Keratinocyte (primary cell): Measurements from ENCODE around the gene EIF1AY. TPM values are rescaled to one million over a fixed set of nuclear protein-coding genes. Genes with fewer than 3 reads are reported as not detected.

Source experiments
- DNase-seq: peaks from one replicate; pipeline ENCODE4 v3.0.0-alpha.2; 2011; ENCODE audit warnings: low read depth, missing footprints, low spot score
- FAIRE-seq: peaks from 2 replicates; lab custom pipeline; 2011; peaks lifted over from hg19 to GRCh38; lab: Jason Lieb, UNC
- H2AFZ ChIP-seq: 2 replicates; pipeline ENCODE4 v1.6.0; 2012; ENCODE audit warnings: low read length, control low read depth, inconsistent platforms; ENCODE audit not compliant: control insufficient read depth
- H3K27ac ChIP-seq: 2 replicates; pipeline ENCODE4 v1.5.1; 2011; ENCODE audit warnings: low read length; ENCODE audit not compliant: control insufficient read depth, insufficient read depth
- H3K27me3 ChIP-seq: 3 replicates; pipeline ENCODE4 v1.6.0; 2011; ENCODE audit warnings: low read length; ENCODE audit not compliant: control insufficient read depth, insufficient read depth; ENCODE audit errors: extremely low read depth
- H3K36me3 ChIP-seq, 2 experiments: 2 replicates in 1 of 2; 3 replicates in 1 of 2; pipeline ENCODE4 v1.5.1; 2011; ENCODE audit warnings: low read length in 2 of 2, mild to moderate bottlenecking in 1 of 2; ENCODE audit not compliant: control insufficient read depth in 2 of 2, insufficient read depth in 2 of 2; ENCODE audit errors: extremely low read depth in 1 of 2
- H3K4me1 ChIP-seq: 3 replicates; pipeline ENCODE4 v1.5.1; 2011; ENCODE audit warnings: low read length; ENCODE audit not compliant: control insufficient read depth, insufficient read depth; ENCODE audit errors: extremely low read depth
- H3K4me2 ChIP-seq: 3 replicates; pipeline ENCODE4 v1.6.0; 2011; ENCODE audit warnings: low read depth, low read length; ENCODE audit not compliant: control insufficient read depth, insufficient read depth; ENCODE audit errors: extremely low read depth
- H3K4me3 ChIP-seq, 3 experiments: fragments of 200-600 bp in 1 of 3; sonication (generic) in 1 of 3; 2 replicates in 2 of 3; 3 replicates in 1 of 3; pipeline ENCODE4 v1.5.1; 2011 to 2016; ENCODE audit warnings: low read length in 3 of 3, mild to moderate bottlenecking in 3 of 3, control low read depth in 2 of 3, inconsistent platforms in 1 of 3, low read depth in 1 of 3, mixed read lengths in 1 of 3, mixed run types in 1 of 3, moderate library complexity in 1 of 3; ENCODE audit not compliant: control insufficient read depth in 2 of 3, insufficient read depth in 2 of 3; ENCODE audit errors: extremely low read depth in 1 of 3
- H3K79me2 ChIP-seq: 2 replicates; pipeline ENCODE4 v1.6.0; 2012; ENCODE audit warnings: low read length; ENCODE audit not compliant: control insufficient read depth, insufficient read depth
- H3K9ac ChIP-seq: 3 replicates; pipeline ENCODE4 v1.6.0; 2011; ENCODE audit warnings: low read length; ENCODE audit not compliant: control insufficient read depth, insufficient read depth; ENCODE audit errors: extremely low read depth
- H3K9me1 ChIP-seq: 3 replicates; pipeline ENCODE4 v1.6.0; 2011; ENCODE audit warnings: low read length; ENCODE audit not compliant: control insufficient read depth, insufficient read depth; ENCODE audit errors: extremely low read depth
- H3K9me3 ChIP-seq: 2 replicates; pipeline ENCODE4 v1.5.1; 2012; ENCODE audit warnings: low read depth, low read length; ENCODE audit not compliant: control insufficient read depth
- H4K20me1 ChIP-seq: 3 replicates; pipeline ENCODE4 v1.6.0; 2011; ENCODE audit warnings: low read length; ENCODE audit not compliant: control insufficient read depth, insufficient read depth; ENCODE audit errors: extremely low read depth
- EZH2 ChIP-seq: IDR thresholded peaks from one replicate; pipeline ENCODE4 v1.6.1; 2012; ENCODE audit warnings: inconsistent platforms, mild to moderate bottlenecking, low read length, moderate library complexity
- dilution Hi-C: fragments of 300-500 bp; cut with MboI; formaldehyde crosslinking; loops from one replicate; pipeline ENCODE4 v1.7.0; 2020; ENCODE audit warnings: low sequenced_read_pairs; ENCODE audit not compliant: extremely low pct_ligation_motif_present
- polyA minus RNA-seq, 3 experiments: library from RNA; depleted of rRNA, polyadenylated mRNA; stranded (reverse); fragments of >200 nt; gene quantifications; 1 replicate in 1 of 3; 2 replicates in 1 of 3; 3 replicates in 1 of 3; pipeline ENCODE4 v1.2.3, GENCODE V29; 2011
- polyA plus RNA-seq, 5 experiments: library from polyadenylated mRNA; depleted of rRNA in 3 of 5; stranded (reverse) in 3 of 5; stranded (forward) in 1 of 5; unstranded in 1 of 5; fragments of >200 nt; gene quantifications; 1 replicate in 1 of 5; 2 replicates in 3 of 5; 3 replicates in 1 of 5; pipeline versions ENCODE4 v1.2.1 to v1.2.3, GENCODE V29; 2011 to 2012; ENCODE audit warnings: missing spikeins in 2 of 5, low read depth in 1 of 5, low replicate concordance in 1 of 5
- TF ChIP-seq, protein P1 (sequence below), 3 experiments: IDR thresholded peaks in 1 of 3; conservative IDR thresholded peaks in 1 of 3; optimal IDR thresholded peaks in 1 of 3; 2 replicates in 2 of 3; 3 replicates in 1 of 3; pipeline versions ENCODE3 to v1.5.1; 2011; ENCODE audit warnings: low read length in 3 of 3, mild to moderate bottlenecking in 3 of 3, moderate library complexity in 2 of 3, control low read depth in 1 of 3, inconsistent platforms in 1 of 3; ENCODE audit not compliant: insufficient read depth in 2 of 3; ENCODE audit errors: extremely low read depth in 1 of 3

Gene EIF1AY, protein sequence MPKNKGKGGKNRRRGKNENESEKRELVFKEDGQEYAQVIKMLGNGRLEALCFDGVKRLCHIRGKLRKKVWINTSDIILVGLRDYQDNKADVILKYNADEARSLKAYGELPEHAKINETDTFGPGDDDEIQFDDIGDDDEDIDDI
- polyA plus RNA-seq (not detected in 3 replicates), polyA minus RNA-seq (not detected in 3 replicates)
- not detected for polyA plus RNA-seq (2011; ENCODE audit: low read depth)
- not detected in 2 replicates for polyA plus RNA-seq (2011; cell fraction: cytosol; rRNA removed)
- not detected in 2 replicates for polyA plus RNA-seq (2011; cell fraction: nucleus; rRNA removed)
- polyA plus RNA-seq (2012; ENCODE audit: low replicate concordance), result not detected in 2 replicates
- polyA minus RNA-seq (2011; cell fraction: cytosol; rRNA and poly(A)+ RNA removed), result not detected
- polyA minus RNA-seq (2011; cell fraction: nucleus; rRNA and poly(A)+ RNA removed), result not detected in 2 replicates

DNA sequence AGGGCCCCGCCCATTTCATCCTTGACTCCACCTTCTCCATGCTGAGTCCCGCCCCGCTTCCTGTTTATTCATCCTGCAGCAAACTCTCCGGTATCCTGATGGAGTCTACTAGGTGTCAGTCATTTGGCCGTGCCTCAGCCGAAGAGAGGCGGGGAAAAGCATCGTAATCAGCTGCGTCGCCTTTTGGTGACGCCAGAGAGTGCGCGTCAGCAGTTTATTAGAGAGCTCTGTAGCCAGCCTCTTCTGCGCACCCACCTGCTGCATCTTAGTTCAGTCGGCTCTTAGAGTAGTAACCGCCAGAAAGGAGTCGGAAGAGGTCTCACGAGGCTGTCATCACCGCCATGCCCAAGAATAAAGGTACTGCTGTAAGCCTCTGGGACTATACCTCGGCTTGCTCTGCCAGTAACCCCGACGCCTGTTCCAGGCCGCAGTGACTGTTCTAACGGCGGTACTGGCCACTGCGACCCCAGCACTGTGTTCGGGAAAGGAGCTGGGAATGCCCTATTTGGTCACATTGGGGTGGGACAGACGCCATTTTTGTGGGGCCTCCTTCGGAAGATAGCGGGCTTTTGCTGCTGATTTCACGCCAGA, at the start of gene EIF1AY:
Gene EIF1AY, plus strand, starts transcription at position 246 of the 591 bp plus-strand sequence. Its CDS starts 96 bp downstream, at position 342.
- Histone ChIP-seq H3K4me1 (no peaks in the 10 kb centered on the region), H3K4me3 (no peak within 1 kb of the TSS), H3K27ac (no peak within 1 kb of the TSS), H2AFZ (no peak within 1 kb of the TSS), H3K27me3 (no peaks in the 10 kb centered on the region), H4K20me1 (no peaks in the 10 kb centered on the region), H3K9ac (no peak within 1 kb of the TSS), H3K79me2 (no peaks in the 10 kb centered on the region), H3K4me2 (no peak within 1 kb of the TSS), H3K9me1 (no peaks in the 10 kb centered on the region), H3K36me3 (no peaks in the 10 kb centered on the region), H3K9me3 (no peaks in the 10 kb centered on the region)
- dilution Hi-C loops, result no loop called here
- no peak for DNase-seq
- FAIRE-seq, result no peak
- TF ChIP-seq EZH2, result no peak
- TF ChIP-seq, protein P1, sequence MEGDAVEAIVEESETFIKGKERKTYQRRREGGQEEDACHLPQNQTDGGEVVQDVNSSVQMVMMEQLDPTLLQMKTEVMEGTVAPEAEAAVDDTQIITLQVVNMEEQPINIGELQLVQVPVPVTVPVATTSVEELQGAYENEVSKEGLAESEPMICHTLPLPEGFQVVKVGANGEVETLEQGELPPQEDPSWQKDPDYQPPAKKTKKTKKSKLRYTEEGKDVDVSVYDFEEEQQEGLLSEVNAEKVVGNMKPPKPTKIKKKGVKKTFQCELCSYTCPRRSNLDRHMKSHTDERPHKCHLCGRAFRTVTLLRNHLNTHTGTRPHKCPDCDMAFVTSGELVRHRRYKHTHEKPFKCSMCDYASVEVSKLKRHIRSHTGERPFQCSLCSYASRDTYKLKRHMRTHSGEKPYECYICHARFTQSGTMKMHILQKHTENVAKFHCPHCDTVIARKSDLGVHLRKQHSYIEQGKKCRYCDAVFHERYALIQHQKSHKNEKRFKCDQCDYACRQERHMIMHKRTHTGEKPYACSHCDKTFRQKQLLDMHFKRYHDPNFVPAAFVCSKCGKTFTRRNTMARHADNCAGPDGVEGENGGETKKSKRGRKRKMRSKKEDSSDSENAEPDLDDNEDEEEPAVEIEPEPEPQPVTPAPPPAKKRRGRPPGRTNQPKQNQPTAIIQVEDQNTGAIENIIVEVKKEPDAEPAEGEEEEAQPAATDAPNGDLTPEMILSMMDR (optimal IDR thresholded peaks at IDR 0.05 in 1 of 3, IDR thresholded peaks at IDR 0.05 in 1 of 3, conservative IDR thresholded peaks at IDR 0.05 in 1 of 3; ENCODE audit: extremely low read depth in 1 of 3, insufficient read depth in 2 of 3, low read length in 3 of 3), result no peak

DNA sequence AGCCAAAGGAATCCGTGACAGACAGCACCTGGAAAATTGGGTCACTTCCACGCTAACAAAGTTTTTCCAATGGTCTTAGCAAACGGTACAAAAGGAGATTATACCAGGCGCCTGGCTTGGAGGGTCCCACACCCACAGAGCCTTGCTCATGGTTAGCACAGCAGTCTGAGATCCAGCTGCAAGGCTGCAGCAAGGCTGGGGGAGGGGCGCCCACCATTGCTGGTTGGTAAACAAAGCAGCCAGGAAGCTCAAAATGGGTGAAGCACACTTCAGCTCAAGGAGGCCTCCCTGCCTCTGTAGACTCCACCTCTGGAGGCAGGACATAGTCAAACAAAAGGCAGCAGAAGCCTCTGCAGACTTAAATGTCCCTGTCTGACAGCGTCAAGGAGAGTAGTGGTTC, 47.1 kb upstream of the EIF1AY start:
- no peak overlapping the region for H2AFZ ChIP-seq
- H3K36me3 ChIP-seq, result no peaks in the 10 kb centered on the region
- no peaks in the 10 kb centered on the region for H4K20me1 ChIP-seq
- H3K79me2 ChIP-seq, result no peaks in the 10 kb centered on the region
- DNase-seq, result no peak
- H3K9ac ChIP-seq, result no peak overlapping the region
- H3K4me2 ChIP-seq, result no peak overlapping the region
- H3K27me3 ChIP-seq, result no peaks in the 10 kb centered on the region
- TF ChIP-seq, protein P1 (optimal IDR thresholded peaks at IDR 0.05 in 1 of 3, IDR thresholded peaks at IDR 0.05 in 1 of 3, conservative IDR thresholded peaks at IDR 0.05 in 1 of 3; ENCODE audit: extremely low read depth in 1 of 3, insufficient read depth in 2 of 3, low read length in 3 of 3), result no peak
- TF ChIP-seq EZH2, result no peak
- no peak overlapping the region for H3K4me3 ChIP-seq
- no peak for FAIRE-seq
- no peaks in the 10 kb centered on the region for H3K4me1 ChIP-seq
- dilution Hi-C loops, result no loop called here
- H3K27ac ChIP-seq, result no peak overlapping the region
- no peaks in the 10 kb centered on the region for H3K9me1 ChIP-seq
- H3K9me3 ChIP-seq, result no peaks in the 10 kb centered on the region
